Fibroblast of peridontal ligament (primary cell): ENCODE results near the gene CARD9.

Experiments used
- DNase-seq: peaks from one replicate; pipeline ENCODE4 v3.0.0-alpha.2; 2010; ENCODE audit errors: extremely low read depth

CARD9 gene

DNA sequence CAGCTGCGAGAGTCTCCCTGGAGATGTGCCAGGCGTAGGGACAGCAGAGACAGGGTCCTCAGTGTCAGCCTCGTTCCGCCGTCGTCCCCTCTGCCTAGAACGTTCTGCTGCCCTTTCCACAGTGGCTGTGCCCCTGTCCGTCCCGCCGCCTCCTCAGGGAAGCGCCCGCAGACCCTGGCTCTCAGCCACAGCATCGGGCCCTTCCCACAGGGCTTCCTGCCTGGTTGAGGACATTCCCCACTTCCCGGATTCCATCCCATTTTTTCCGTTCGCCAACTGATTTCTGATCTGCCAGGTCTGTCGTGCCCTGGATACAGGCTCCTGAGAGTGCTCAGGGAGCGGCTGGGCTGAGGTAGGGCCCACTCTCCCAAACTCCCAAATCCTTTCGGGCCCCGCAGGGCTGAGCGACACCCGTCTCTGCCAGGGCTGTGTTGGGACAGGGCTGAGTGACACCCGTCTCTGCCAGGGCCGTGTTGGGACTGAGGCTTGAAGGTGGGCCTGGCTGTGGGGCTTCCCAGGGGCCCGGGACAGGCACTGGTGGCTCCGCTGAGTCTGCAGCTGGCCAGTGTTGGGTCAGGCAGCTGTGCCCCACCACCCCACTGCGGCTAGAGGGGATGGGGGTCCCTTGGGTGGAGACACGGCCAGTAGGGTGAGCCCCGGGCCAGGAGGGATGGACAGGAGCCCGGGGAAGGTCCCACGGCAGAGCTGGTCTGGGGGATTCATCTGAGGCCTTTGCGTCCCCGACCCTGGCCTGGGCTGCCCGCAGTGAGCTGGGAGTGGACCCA is 25.8 kb downstream of the CARD9 start:
- DNase-seq: no peak

- DNase-seq: no peak
Observed at GRCh38 chr9:136346927-136347465, 26.5 kb downstream of the CARD9 start.

DNA sequence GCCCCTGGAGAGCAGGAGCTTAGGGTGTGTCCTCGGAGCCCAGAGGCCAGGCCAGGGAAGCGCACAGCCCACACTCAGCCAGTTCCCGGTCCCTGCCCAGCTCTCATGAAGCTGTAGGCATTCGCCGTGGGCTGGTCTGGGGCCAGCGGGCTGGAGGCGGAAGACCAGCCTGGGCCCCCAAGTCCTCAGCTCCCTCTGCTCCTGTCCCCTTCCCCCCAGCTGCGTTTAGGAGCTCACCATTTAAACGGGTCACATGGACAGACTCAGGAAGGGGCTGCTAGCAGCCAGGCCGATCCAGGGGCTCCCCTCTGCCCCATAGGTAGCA is 27.4 kb downstream of the CARD9 start:
- no peak for DNase-seq

GRCh38 chr9:136345281-136346156 is 27.9 kb downstream of the CARD9 start:
- no peak for DNase-seq

DNA sequence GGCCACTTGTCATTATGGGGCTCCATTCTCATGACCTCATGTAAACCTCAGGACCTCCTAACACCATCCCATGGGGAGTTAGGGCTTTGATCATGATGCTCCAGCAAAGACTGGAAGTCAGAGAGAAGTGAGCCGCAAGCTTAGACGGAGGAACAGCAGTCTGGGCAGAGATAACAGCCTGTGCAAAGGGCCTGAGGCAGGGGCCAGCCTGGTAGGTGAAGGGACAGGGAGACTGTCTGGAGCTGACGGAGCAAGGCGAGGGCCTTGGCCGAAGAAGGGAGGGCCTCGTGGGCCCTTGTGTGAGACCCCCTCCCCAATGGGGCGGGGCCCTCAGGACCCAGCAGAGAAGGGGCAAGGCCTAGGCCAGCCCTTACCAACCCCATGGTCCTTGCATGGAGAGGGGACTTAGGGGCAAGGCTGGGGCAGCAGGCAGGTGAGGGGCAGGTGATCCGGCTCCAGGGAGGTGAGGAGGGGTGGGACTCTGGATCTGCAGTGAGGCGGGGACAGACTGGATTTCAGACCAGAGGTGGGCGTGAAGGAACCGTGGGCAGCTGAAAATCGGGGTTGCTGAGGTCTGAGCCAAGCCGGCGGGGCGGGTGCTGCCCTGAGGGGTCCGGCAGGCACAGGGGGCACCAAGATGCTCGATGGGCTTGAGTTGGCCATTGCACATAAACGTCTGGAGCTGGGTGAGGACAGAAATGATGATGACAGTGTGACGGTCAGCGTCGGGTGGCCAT is 28.8 kb downstream of the CARD9 start:
- no peak for DNase-seq

DNA sequence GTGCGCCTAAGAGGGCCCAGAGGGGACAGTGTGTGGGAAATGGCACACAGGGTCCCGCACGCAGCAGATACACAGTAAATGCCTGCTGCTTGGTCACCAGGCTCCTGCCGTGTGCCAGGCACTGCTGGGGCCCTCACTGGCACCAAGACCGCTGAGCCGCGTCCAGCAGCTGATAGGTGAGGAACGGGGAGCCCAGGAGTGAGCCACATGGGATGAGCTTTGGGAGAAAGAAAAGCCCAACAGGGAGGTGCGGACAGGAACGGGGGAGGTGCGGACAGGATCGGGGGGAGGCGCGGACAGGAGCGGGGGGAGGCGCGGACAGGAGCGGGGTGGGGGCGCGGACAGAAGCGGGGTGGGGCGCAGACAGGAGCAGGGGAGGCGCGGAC is 29.6 kb downstream of the CARD9 start:
- DNase-seq: no peak

- DNase-seq: no peak
Observed at GRCh38 chr9:136343121-136343883, 30.2 kb downstream of the CARD9 start.

- DNase-seq: no peak
Observed at GRCh38 chr9:136342181-136343120, 31.0 kb downstream of the CARD9 start.

DNA sequence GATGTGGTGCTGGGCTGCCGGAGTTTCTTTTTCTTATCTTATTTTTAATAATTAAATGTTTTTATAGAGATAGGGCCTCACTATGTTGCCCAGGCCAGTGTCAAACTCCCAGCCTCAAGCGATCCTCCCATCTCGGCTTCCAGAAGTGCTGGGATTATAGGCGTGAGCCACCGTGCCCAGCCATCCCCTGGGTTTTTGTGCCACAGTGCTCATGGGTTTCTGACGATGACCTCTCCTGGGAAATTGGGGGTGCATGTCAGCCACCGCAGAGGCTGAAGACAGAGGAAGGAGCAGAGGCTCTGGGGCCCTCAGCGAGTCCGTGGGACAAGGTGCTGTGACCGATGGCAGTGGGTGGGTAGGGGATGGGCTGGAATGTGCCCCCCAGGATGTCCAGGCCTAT is 31.7 kb downstream of the CARD9 start:
- DNase-seq: no peak

GRCh38 chr9:136341042-136341655 is 32.3 kb downstream of the CARD9 start:
- DNase-seq: no peak

GRCh38 chr9:136340356-136341041 is 33.0 kb downstream of the CARD9 start:
- no peak for DNase-seq

DNA sequence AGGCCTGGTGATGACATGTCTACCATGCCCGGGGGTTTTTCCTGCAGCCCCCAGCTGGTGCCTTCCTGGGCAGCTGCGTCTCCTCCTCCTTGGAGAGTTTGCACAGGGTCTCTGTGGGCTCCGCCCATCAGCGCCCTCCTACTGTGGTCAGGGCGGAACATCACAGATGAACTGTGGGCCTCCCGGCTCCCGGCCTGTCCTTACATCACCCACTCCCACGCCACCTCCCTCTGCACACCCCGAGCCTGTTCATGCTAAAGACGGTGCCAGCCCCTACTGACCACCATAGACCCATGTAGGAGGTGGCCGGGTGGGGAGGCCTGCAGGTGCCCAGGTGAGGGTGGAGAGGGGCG is 33.5 kb downstream of the CARD9 start:
- DNase-seq: no peak

- no peak for DNase-seq
Observed at GRCh38 chr9:136339173-136339957, 34.1 kb downstream of the CARD9 start.

DNA sequence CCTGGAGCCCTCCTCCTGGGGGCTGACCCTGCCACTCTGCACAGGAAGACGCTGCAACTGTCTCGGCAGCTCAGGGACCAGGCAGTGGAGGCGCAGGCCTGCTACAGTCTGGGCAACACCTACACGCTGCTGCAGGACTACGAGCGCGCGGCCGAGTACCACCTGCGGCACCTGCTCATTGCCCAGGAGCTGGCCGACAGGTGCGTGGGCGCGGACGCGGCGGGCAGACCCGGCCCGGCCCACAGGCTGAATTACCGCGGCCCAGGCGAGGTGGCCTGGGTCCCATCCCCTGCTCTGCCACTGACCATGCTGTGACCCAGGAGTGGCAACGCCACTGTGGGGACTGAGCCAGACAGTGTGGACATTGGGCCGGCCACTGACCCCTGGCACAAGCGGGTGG is 35.0 kb downstream of the CARD9 start:
- no peak for DNase-seq

GRCh38 chr9:136337416-136338395 is 35.8 kb downstream of the CARD9 start:
- DNase-seq: no peak

DNA sequence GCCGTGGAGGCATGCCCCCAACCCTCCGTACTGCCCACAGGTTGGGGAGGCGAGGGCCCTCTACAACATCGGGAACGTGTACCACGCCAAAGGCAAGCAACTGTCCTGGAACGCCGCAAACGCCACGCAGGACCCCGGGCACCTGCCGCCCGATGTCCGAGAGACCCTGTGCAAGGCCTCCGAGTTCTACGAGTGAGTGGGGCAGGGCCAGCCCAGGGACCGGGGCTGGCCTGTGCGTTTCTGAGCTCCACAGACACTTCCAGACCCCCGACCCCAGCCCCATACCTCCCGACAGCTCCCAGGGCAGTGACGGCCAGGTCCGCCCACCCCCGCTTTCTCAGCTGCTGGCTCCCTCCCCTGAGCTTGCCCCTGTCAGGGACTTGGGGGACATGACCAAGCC is 36.6 kb downstream of the CARD9 start:
- DNase-seq: no peak

DNA sequence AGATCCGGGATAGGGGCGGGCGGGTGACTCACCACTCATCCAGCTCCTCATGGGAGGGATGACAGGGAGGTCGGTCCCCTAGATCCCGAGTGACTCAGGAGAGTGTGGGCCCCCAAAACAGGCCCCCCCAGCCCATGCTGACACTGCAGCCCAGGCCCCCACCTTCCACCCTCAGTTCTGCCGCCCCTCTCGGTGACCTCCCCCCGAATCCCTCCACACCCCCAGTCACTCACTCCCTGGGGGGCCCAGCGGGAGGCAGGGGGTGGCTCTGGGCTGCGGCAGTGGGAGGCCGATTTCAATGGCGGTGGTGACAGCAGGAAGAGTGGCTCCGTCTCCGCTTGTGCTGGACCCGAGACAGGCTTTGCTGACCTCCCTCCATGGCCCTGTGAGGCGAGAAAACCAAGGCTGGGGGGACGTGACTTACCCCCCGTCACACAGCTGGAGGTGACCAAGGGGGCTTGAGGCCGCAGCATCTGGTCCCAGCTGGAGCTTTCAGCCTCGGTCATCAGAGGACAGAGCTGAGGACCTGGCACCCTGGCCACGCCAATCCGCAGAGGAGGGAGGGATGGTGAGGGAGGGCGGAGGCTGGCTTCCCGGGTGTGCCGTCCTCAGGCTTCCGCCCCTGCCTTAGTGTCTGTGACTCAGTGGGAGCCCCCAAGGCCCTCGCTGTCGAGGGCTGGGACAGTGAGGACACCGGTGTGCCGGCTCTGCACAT is 37.2 kb downstream of the CARD9 start:
- DNase-seq: no peak
